Stimulated activated CD4-positive, alpha-beta T cell treated with anti-CD3 and anti-CD28 coated beads, Interleukin-2, amount 100 ng/mL, for 48 hours (primary cell): ENCODE data around the gene SLC25A26.
A peak's percentile ranks its signal among the peaks of the same experiment; 100 is the strongest.

Source experiments
- DNase-seq, 2 donors: peaks; one replicate each; pipeline ENCODE4 v3.0.0-alpha.2; 2020

The SLC25A26 gene

DNA sequence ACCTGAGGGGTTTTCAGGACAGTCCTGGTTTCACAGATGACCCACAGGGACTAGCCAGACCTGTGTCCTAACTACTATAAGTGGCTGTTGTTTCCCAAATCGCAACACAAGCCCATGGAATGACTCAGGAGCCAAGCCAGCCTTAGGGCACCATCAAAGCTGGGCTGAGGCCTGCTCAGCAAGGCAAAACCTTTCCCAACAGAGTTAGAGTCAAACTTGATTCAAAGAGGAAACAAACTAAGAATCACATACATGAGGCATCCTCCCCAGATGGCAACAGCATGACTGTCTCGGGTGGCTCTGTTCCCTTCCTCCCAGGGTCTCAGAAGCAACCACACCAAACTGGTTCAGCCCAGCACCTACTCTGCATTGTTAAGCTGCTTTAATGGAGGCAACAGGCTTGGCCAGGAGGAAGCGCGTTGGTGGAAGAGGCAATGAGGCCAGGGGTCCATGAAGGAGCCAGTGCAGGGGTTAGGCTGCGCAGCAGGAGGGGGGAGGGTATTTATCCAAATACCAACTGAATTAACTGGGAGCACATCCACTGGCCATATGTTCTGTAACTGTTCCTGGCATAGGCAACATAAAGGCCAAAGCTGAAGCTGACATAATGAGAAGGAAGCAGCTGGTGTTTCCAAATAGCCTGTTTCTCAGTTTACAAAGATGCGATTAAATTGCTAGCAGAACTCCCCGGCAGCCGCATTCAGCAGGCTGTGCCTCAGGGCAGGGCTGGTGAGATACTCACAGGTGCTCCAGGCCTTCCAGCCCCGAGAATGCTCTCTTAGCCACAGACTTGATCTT, 177.6 kb downstream of the SLC25A26 start:
- no peak for DNase-seq

DNA sequence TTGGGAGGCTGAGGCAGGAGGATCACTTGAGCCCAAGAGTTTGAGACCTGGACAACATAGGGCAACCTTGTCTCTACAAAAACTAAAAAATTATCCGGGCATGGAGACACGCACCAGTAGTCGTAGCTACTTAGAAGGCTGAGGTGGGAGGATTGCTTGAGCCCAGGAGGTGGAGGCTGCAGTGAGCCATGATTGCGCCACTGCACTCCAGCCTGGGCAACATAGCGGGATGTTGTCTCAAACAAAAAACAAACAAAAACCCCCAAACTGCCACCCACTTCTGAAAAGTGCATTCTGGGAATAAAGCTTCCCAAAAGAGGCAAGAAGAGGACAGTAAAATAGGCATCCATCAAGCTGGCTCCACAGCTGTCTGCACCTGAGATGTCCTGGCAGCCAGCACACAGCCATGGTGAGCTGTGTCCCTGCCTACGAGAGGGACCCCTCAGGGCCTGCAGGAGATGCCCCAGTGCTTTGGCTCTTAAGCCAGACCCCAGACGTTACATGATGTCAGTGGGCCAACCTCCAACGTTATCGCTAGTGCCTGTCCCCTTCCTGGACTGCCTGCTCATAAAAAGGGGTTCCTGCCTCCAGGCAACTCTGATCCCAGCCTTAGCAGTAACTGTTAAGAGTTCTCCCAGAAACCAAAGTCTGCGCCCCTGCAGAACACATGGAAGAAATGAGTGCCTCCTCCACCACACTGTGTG, 178.9 kb downstream of the SLC25A26 start:
- no peak for DNase-seq

DNA sequence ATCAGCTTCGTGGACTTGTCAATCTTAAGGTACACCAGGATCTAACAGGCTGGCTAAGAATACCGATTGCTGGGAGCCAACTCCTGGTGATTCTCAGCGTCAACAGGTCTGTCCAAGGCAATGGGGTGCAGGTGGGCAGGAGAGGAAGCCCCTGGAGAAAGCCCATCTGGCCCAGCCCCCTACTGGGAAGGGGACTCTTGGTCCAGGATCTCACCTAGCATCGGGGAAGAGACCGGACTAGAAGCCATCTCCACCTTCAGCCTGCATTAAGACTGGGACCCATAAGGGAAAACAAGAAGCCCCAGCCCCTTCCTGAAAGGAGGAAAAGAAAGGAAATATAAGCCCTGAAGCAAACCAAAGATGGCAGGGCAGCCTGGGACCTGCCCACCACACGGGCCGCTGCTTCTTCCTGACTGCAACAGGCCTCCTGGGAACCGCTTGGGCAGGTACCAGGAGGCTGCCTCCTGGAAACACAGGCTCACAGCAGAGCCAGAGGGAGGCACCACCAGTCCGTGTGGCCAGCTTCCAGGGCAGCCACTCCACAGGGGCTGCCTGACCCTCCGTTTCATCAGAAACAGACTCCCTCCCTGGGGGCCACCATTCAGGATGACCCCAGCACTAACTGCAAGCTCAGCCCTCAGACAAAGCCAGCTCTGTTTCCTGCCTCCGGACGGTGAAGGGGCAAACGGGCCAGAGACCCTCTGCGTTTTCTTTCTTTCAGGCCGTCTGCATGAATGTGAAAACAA, 179.8 kb downstream of the SLC25A26 start:
- DNase-seq: no peak

DNA sequence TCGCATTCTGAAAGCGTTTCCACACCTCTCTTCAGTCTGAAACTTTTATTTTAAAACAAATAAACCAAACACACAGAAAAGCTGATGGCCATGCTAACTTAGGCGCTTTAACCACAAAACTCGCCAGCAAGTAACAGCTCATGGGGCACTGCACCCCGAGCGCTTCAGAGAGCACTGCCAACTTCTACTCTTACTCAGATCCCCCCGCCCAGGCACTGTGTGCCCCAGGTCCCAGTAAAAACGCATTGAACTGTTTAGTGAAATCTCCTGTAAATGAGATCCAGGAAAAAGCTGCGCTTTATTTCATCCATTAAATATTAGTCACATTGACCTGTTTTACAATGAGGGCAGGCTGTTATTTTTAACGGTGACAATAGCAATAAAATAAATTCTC, 180.4 kb downstream of the SLC25A26 start:
- DNase-seq: no peak

- DNase-seq: no peak
These were observed 181.1 kb downstream of the SLC25A26 start for GRCh38 chr3:66401675-66402491.

DNA sequence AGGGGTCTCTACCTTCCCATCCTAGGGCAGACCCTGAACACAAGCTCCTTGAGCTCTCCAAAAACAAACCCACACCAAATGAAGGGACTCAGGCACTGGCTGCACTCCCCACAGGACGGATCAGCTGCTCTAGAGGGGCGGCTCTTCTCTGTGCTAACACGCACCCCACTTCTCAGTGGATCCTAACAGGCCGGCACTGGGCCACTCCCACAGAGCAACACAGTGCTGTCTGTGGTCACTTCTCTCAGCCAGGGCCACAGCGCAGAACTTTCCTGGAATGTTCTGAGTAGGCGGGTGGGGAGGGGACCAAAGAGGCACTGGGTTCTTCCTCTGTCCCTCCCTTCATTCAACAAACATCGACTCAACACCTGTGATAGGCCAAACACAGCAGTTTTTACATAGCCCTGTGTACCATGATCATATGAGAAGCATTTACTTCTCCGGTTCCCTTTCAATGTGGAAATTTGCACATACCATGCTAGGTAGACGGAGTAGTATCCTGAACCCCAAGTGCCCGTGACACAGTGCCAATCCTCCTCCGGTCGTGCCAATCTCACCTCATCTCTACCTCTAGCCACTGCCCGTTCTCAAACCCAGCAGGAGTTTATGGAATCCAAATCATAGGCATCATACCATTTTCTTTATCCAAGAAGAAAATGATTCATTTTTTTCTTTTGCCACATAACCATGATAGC, 181.9 kb downstream of the SLC25A26 start:
- no peak for DNase-seq

- DNase-seq: no peak
These were observed 182.7 kb downstream of the SLC25A26 start for GRCh38 chr3:66403323-66403990.

- DNase-seq: no peak
These were observed 183.4 kb downstream of the SLC25A26 start for GRCh38 chr3:66404197-66404596.

- DNase-seq: no peak
These were observed 184.3 kb downstream of the SLC25A26 start for GRCh38 chr3:66404903-66405700.

DNA sequence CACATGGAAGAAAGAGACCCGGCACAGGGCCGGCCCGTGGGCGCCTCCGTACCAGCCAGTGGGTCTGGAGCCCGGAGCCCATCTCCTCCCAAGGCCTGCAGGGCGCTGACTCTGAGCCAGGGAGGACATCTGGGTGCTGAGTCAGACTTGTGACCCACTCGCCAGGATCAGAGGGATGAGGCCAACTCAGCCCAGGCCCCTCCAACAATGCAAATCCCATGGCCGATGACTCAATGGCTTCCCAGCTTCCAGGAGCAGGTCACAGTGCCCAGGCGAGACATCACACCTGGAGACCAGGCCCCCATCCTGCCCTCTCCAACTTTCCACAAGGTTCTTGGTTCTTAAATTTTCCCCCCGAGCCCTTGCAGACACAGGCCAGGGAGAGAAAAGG, 184.9 kb downstream of the SLC25A26 start:
- no peak for DNase-seq

GRCh38 chr3:66406163-66406562, 185.4 kb downstream of the SLC25A26 start:
- no peak for DNase-seq

DNA sequence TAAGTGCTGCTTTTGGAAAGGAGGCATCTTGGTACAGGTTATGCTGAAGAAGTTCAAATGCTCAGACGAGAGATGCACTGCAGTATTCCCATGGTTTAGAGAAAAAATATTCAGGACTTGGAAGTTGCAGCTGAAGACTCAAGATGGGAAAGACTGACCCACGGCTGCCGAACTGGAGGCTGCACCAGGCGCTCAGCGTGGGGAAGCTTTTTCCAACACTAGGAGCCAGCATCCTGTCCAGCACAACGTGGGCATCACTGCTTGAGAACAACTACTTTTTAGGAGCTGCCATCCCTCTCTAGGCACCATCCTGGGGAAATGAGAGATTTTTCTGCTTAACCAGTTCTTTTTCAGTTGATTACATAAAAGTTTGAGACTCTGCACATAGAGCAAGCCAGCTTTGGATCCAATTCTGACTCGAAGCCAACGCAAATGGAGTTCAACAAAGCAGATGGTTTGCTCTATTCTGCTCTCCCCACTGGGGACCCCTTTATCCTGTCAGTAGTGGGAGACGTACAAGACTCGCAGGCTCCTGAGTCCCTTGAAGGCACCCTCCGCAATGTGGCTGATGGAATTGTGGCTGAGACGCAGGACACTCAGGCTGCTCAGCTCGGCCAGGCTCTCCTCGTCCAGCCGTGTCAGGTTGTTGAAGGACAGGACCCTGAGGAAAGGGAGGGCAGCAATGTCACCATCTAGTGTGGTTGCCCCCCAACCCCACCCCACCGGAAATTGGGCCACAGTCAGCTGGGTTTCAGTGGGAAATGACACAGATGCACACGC, 186.2 kb downstream of the SLC25A26 start:
- DNase-seq: no peak

GRCh38 chr3:66407611-66408218, 186.9 kb downstream of the SLC25A26 start:
- DNase-seq: peak; percentile 75 to 77

DNA sequence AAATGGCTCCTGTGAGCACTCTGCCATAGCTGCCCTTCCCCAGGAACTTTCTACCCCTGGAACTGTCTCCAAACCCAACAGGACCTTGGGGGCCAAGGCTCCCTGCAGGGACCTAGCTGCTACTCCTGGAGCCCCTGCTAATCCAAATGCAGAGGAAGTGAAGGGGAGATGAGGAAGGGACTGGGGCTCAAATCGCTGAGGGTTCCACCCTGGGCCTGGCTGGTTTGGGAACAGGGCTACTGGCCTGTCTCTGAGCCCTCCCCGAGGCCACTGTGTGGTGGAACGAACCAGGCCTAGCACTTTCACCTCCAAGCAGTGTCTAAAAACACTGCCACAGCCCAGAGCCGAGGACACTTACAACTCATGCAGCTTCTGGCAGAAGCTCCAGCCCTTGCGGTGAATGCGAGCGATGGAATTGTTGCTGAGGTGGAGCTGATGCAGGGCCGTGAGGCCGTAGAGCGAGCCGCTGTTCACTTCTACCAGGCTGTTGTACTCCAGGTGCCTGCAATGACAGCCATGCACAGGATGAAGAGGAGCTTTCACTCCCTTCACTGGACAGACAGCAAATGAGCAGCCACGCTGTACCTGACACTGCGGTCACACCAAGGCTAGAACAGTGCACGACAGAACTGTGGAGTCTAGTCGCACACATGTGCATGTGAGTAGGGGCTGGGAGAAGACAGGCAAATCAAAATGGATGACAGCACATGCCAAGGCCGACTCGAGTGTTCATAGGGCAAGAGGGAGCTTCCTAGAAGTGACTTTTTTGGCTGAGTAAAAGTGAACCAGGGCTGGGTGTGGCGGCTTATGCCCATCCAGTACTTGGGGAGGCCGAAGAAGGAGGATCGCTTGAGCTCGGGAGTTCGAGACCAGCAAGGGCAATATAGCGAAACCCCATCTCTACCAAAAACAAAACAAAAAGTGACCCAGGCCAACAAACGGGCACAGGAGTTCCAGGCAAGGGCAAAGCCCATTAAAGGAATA, 189.3 kb downstream of the SLC25A26 start:
- DNase-seq: no peak

DNA sequence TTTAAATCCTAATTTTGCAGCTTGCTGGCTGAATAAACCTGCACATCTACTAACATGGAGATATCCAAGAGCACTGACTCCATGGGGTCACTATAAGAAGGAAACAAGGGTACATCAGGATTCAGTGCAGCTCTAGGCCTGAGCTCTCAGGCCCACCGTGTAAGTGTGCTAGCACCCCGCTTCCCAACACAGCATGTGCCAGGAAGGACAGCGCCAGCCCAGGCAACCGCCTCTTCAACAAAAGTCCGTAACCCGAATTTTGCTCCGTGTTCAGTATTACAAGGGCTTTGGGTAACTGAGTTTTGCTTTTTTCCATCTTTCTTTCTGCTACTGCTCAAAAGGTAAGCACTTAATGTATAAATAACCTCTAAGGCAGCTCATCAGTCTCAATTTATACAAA, 190.2 kb downstream of the SLC25A26 start:
- no peak for DNase-seq

GRCh38 chr3:66411474-66411873, 190.7 kb downstream of the SLC25A26 start:
- no peak for DNase-seq

GRCh38 chr3:66411961-66412887, 191.4 kb downstream of the SLC25A26 start:
- no peak for DNase-seq
